Middle frontal gyrus (tissue), 1 donor: Measurements from ENCODE around the gene KCNMB1.

ENCODE experiments used
- DNase-seq: peaks from one replicate; pipeline ENCODE4 v3.0.0-alpha.2; 2015; ENCODE audit warnings: low spot score; ENCODE audit errors: extremely low spot score

The KCNMB1 gene

DNA sequence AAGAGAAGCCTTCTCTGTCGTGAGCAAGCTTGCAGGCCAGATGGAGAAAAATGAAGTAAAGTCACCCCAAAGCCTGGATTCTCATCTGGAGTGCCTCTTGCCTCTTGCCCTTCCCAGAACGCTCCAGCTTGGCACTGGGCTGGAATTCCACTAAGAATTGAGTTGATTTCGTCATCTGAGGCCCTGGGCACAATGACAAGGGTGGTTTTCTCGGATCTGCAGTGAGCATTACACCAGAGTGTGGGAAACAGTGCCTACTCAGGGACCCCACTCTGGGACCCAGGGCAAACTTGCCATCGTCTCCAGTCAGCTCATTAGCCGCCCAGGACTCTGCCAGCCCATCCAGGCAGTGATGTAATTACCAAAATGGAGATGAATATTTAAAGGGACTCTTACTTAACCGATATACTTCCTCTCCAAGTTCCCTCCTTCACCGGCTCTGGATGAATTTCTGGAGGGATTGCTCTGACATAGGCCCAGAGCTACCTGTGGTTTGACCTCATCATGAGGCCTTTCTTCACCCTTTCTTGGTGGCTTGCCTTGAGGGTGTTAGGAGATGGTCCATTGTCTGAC is 46.9 kb downstream of the KCNMB1 start:
- no peak for DNase-seq

DNA sequence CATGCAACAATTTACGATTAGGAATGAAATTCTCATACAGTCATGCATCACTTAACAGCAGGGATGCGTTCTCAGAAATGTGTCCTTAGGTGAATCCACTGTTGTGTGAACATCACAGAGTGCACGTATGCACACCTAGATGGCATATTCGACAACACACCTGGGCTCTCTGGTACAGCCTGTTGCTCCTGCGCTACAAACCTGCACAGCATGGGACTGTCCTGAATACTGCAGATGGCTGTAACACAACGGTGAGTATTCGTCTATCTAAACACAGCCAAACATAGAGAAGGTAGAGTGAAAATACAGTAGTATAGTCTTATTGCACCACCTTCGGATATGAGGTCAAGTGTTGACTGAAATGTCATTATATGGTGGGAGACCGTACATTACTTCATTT is 47.6 kb downstream of the KCNMB1 start:
- no peak for DNase-seq

DNA sequence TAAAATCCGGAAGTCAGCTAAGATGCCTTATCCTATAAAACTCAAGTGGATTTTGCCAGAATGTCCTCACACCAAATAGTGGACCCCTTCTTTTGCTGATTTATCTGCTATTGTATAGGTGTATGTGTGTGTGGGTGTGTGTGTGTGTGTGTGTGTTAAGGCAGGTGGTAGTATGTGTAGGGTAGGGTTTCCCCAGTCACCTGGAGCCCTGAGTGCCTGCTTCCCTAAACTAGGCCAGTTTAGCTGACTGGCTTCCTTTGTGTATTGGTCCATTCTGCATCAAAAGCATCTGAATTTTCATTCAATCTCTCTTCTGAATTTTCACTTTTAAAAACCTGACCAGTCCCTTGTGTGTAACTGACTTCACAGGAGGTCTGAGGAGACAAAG is 49.4 kb downstream of the KCNMB1 start:
- no peak for DNase-seq

DNA sequence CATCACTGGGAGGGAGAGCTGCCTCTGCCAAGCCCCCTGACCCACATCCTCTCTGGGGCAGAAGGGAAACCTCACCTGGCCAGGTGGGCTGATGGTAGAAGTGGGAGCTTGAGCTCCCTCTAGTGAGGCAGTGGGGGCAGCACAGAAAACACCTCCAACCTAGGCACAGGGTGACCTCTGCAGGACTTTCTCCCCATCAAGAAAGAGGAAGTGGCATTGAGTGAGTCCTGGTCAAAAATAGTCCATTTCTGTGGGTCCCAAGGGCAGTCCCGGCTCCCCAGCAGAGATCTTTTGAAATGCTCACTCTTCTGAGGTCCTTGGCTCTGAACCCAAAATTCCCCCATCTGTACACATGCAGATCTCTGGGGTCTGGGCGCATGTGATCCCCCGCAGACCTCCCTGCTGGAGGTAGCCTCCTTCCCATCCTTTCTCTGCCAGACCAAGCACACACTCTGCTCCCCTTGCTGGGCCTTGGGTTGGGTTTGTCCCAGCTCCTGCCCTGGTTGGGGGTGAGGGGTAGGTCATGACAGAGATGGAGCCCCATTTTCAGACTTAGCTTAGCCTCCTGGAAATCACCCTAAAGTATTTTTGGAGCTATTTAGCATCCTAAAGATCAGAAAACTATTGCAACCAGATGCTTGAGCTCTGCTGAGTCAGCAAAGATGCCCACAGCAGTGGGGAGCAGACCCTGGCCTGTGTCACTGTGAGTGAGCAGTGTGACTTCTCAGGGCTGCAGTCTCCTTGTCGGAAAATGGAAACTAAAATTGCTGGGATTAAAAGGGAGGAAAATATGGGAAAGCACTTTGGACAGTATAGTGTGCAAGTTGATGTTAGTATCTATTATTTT is 50.0 kb downstream of the KCNMB1 start:
- no peak for DNase-seq

GRCh38 chr5:170338291-170338690 is 50.9 kb downstream of the KCNMB1 start:
- no peak for DNase-seq

GRCh38 chr5:170337045-170337733 is 52.0 kb downstream of the KCNMB1 start:
- no peak for DNase-seq

- DNase-seq, result no peak
These were observed 53.1 kb downstream of the KCNMB1 start for GRCh38 chr5:170336065-170336464.

DNA sequence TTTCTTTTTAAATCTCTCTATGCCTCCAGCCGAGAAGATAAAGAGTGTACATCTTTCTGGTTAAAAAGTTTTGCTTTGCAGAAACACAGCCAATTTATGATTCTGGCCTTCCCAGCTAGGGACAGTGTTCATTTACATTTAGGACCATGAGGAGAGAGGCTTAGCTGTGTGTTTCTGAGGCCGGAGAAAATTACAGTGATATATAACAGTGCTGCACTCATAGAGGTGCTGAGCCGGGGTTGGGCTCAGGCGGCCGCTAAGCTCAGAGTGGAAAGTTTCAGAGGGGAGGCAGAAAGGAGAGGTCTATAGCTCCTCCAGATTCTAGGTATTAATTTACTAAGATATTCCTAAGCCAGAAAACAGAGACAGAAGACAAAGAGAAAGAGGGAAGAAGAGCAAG is 54.5 kb downstream of the KCNMB1 start:
- no peak for DNase-seq

GRCh38 chr5:170333161-170333910 is 55.8 kb downstream of the KCNMB1 start:
- DNase-seq, result no peak

- DNase-seq, result no peak
These were observed 57.1 kb downstream of the KCNMB1 start for GRCh38 chr5:170332058-170332457.

GRCh38 chr5:170330568-170331054 is 58.6 kb downstream of the KCNMB1 start:
- DNase-seq, result no peak

- no peak for DNase-seq
These were observed 59.6 kb downstream of the KCNMB1 start for GRCh38 chr5:170329524-170329923.

- no peak for DNase-seq
These were observed 61.3 kb downstream of the KCNMB1 start for GRCh38 chr5:170327829-170328228.

DNA sequence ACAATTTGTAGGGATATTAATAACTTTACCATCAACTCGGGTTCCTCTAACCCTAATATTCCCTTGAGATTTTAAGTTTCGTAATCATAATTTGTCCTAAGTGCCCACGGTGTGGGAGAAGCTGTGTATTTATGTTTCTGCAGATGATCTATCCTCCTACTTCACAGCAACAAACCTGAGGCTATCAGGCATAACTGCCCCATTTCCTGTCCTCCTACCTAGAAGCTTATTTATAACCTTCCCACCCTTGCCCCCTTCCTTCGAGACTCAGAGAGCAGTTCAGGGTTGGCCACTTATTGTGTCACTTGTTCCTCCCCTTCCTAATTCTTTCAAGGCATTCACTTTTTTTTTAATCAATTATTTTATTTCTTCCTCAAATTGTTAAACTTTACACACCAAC is 62.0 kb downstream of the KCNMB1 start:
- no peak for DNase-seq
